Glutamatergic neuron (in vitro differentiated cells): ENCODE data around the gene PTGFRN. TPM values are rescaled to one million over a fixed set of nuclear protein-coding genes. Genes with fewer than 3 reads are reported as not detected.

ENCODE experiments used
- DNase-seq: peaks from one replicate; pipeline ENCODE4 v3.0.0; 2022
- H3K27ac Mint-ChIP-seq: one replicate; pipeline ENCODE4 v1.8.0; 2020; ENCODE audit warnings: mild to moderate bottlenecking, mixed read lengths, inconsistent platforms; ENCODE audit not compliant: unreplicated experiment
- H3K27me3 Mint-ChIP-seq: one replicate; pipeline ENCODE4 v1.8.0; 2020; ENCODE audit warnings: mild to moderate bottlenecking, moderate library complexity, mixed read lengths, inconsistent platforms; ENCODE audit not compliant: unreplicated experiment
- H3K36me3 Mint-ChIP-seq: one replicate; pipeline ENCODE4 v1.8.0; 2020; ENCODE audit warnings: mild to moderate bottlenecking, mixed read lengths, inconsistent platforms; ENCODE audit not compliant: unreplicated experiment
- H3K4me1 Mint-ChIP-seq: one replicate; pipeline ENCODE4 v1.8.0; 2020; ENCODE audit warnings: mild to moderate bottlenecking, low read depth, mixed read lengths, inconsistent platforms; ENCODE audit not compliant: unreplicated experiment
- H3K4me3 Mint-ChIP-seq: one replicate; pipeline ENCODE4 v1.8.0; 2020; ENCODE audit warnings: mild to moderate bottlenecking, mixed read lengths, inconsistent platforms; ENCODE audit not compliant: unreplicated experiment
- H3K9me3 Mint-ChIP-seq: one replicate; pipeline ENCODE4 v1.8.0; 2020; ENCODE audit warnings: mild to moderate bottlenecking, moderate library complexity, mixed read lengths, inconsistent platforms; ENCODE audit not compliant: unreplicated experiment
- CTCF ChIP-seq: fragments of 200-600 bp; sonication (generic); IDR thresholded peaks from one replicate; pipeline ENCODE4 v1.5.0; 2021; ENCODE audit not compliant: partially characterized antibody, unreplicated experiment
- total RNA-seq: library from RNA; stranded (reverse); fragmentation: NEBNext Ultra II Directional; extraction: Animal tissue kit (Norgen Biotek cat#: 25700); gene quantifications from one replicate; pipeline ENCODE4 v1.2.1, GENCODE V29; 2021; ENCODE audit not compliant: unreplicated experiment

The PTGFRN gene
- total RNA-seq, 1 donor from 2014 or later: 61.2 TPM

DNA sequence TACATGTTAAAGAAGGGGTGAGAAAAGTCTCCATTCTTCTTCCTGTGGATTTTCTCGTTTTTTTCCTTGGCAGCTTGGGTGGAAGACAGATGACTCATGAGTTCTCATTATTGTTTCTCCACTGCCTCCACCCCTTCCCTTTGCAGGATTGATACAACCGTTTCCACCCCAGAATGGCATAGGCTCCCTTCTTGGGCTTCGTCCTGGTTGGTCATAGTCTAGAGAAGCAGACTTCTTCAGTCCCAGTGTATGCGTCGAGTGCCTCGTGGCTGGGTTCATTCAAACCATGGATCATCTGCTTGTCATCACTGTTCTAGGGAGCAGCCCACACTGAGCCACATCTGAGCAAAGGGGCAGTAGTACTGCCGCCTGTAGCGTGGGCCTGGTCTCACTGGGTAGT lies 13.7 kb downstream of the PTGFRN start:
- no peak overlapping the region for H3K27ac Mint-ChIP-seq
- H3K4me1 Mint-ChIP-seq: peaks cover 9% of the 10 kb centered on the region
- H3K27me3 Mint-ChIP-seq: peaks cover 2% of the 10 kb centered on the region
- DNase-seq: no peak
- TF ChIP-seq CTCF: no peak
- H3K9me3 Mint-ChIP-seq: no peaks in the 10 kb centered on the region
- H3K4me3 Mint-ChIP-seq: no peak overlapping the region
- H3K36me3 Mint-ChIP-seq: no peaks in the 10 kb centered on the region

- Mint-ChIP-seq H3K36me3 (no peaks in the 10 kb centered on the region), H3K9me3 (no peaks in the 10 kb centered on the region), H3K4me3 (no peak overlapping the region), H3K4me1 (peaks cover 4% of the 10 kb centered on the region), H3K27me3 (peaks cover 2% of the 10 kb centered on the region), H3K27ac (no peak overlapping the region)
- no peak for DNase-seq
- no peak for TF ChIP-seq CTCF
Measured at GRCh38 chr1:116927049-116927798, 17.5 kb downstream of the PTGFRN start.

GRCh38 chr1:116929961-116930592 lies 20.4 kb downstream of the PTGFRN start:
- no peak overlapping the region for H3K4me3 Mint-ChIP-seq
- no peaks in the 10 kb centered on the region for H3K9me3 Mint-ChIP-seq
- TF ChIP-seq CTCF: no peak

DNA sequence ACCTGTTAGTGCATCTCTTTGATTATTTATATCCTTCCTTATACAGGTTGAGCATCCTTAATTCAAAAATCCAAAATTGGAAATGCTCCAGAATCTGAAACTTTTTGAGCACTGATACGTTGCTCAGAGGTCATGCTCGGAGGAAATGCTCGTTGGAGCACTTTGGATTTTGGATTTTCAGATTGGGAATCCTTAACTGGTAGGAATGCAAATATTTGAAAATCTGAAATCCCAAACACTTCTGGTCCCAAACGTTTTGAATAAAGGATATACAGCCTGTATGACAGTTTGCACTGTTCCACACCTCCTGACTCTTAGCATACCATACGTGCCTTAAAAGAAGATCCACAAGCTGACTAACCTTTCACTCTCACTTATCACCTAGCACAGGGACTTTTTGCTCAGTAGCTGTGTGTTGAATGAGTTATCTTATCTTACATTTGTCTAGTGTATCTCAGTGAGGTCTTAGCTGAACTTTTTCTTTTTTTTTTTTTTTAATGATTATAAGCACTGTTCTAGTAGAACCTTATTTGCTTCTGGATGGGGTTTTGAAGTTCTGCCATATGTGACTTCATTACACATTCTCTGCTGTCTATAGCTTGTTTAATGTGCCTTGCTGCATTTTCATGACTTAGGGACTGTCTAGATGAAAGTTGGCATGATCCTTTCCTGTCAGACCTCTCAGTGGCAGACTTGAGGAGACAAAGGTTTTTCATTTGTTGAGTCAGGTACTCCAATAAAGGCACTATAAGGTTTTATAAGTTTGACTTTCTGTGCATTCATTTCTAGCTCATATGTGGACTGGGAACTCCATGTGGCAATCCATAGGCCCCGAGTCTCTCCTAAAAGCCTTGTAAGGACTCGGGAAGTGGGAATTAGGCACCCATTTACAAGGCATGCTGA lies 21.6 kb downstream of the PTGFRN start:
- Mint-ChIP-seq H3K27ac (no peak overlapping the region), H3K9me3 (no peaks in the 10 kb centered on the region), H3K36me3 (no peaks in the 10 kb centered on the region), H3K4me1 (peaks cover 2% of the 10 kb centered on the region), H3K27me3 (no peaks in the 10 kb centered on the region), H3K4me3 (no peak overlapping the region)
- TF ChIP-seq CTCF: no peak
- no peak for DNase-seq

More at GRCh38 chr1:116929961-116930592, 20.4 kb downstream of the PTGFRN start:
- no peaks in the 10 kb centered on the region for H3K36me3 Mint-ChIP-seq
- H3K4me1 Mint-ChIP-seq: peaks cover 3% of the 10 kb centered on the region
- H3K27ac Mint-ChIP-seq: no peak overlapping the region
- DNase-seq: no peak
- peaks cover 2% of the 10 kb centered on the region for H3K27me3 Mint-ChIP-seq
